Endothelial cell of umbilical vein (primary cell): ENCODE results near the gene CCDC157. TPM values are rescaled to one million over a fixed set of nuclear protein-coding genes. Genes with fewer than 3 reads are reported as not detected.

ENCODE experiments used
- BruUV-seq: library from RNA; stranded (reverse); fragments of 400-500 nt; replicated peaks from 2 replicates; lab custom pipeline; 2021; lab: Mats Ljungman, UMichigan
- CTCF ChIA-PET: fragments of 300-600, 350-600 bp; sonication (Branson Sonifier 250); formaldehyde crosslinking; loops from one replicate; lab custom pipeline; 2021; ENCODE audit warnings: antibody characterized with exemption, inconsistent platforms; lab: Charles Lee
- POLR2A ChIA-PET: fragments of 300-600, 350-600 bp; sonication (Branson Sonifier 250); formaldehyde crosslinking; loops from one replicate; lab custom pipeline; 2021; ENCODE audit warnings: antibody characterized with exemption, inconsistent platforms; lab: Charles Lee
- DNase-seq: peaks from one replicate; pipeline ENCODE4 v3.0.0-alpha.2; 2011; ENCODE audit warnings: low read depth, low spot score
- FAIRE-seq: peaks from 2 replicates; lab custom pipeline; 2011; peaks lifted over from hg19 to GRCh38; lab: Jason Lieb, UNC
- H2AFZ ChIP-seq: 2 replicates; pipeline ENCODE4 v1.6.0; 2012; ENCODE audit warnings: low read depth, low read length, control low read depth, inconsistent platforms
- H3K27ac ChIP-seq: 2 replicates; pipeline ENCODE4 v1.5.1; 2011; ENCODE audit warnings: low read depth, mild to moderate bottlenecking, control low read depth, low read length, moderate library complexity; ENCODE audit not compliant: insufficient read depth
- H3K27me3 ChIP-seq, 2 experiments: 2 replicates each; pipeline versions ENCODE4 v1.6.0 to v1.6.1; 2011; ENCODE audit warnings: low read length in 2 of 2, mixed read lengths in 1 of 2; ENCODE audit not compliant: control insufficient read depth in 2 of 2, insufficient read depth in 2 of 2
- H3K36me3 ChIP-seq, 2 experiments: 2 replicates in 1 of 2; 3 replicates in 1 of 2; pipeline ENCODE4 v1.5.1; 2011; ENCODE audit warnings: low read length in 2 of 2, mild to moderate bottlenecking in 1 of 2, moderate library complexity in 1 of 2; ENCODE audit not compliant: control insufficient read depth in 2 of 2, insufficient read depth in 2 of 2; ENCODE audit errors: extremely low read depth in 1 of 2
- H3K4me1 ChIP-seq: 3 replicates; pipeline ENCODE4 v1.5.1; 2011; ENCODE audit warnings: mild to moderate bottlenecking, low read length; ENCODE audit not compliant: control insufficient read depth, insufficient read depth; ENCODE audit errors: extremely low read depth
- H3K4me2 ChIP-seq: 2 replicates; pipeline ENCODE4 v1.6.1; 2011; ENCODE audit warnings: low read length, control low read depth, mixed read lengths; ENCODE audit not compliant: insufficient read depth
- H3K4me3 ChIP-seq, 3 experiments: fragments of 200-600 bp in 1 of 3; sonication (generic), shearing (Covaris generic) in 1 of 3; replicated peaks in 1 of 3; 2 replicates each; pipeline ENCODE4 v1.5.1; 2011 to 2016; ENCODE audit warnings: control low read depth in 3 of 3, low read length in 3 of 3, mild to moderate bottlenecking in 2 of 3, inconsistent platforms in 1 of 3, low read depth in 1 of 3, moderate library complexity in 1 of 3; ENCODE audit not compliant: insufficient read depth in 1 of 3
- H3K79me2 ChIP-seq: 2 replicates; pipeline ENCODE4 v1.6.0; 2012; ENCODE audit warnings: low read length, inconsistent platforms; ENCODE audit not compliant: control insufficient read depth, insufficient read depth
- H3K9ac ChIP-seq: replicated peaks from 2 replicates; pipeline ENCODE3; 2011; ENCODE audit warnings: low read length, control low read depth; ENCODE audit not compliant: insufficient read depth; ENCODE audit errors: extremely low read depth
- H3K9me1 ChIP-seq: replicated peaks from 3 replicates; pipeline ENCODE4 v1.6.0; 2011; ENCODE audit warnings: mild to moderate bottlenecking, low read length; ENCODE audit not compliant: control insufficient read depth, insufficient read depth; ENCODE audit errors: extremely low read depth
- H3K9me3 ChIP-seq: replicated peaks from 2 replicates; pipeline ENCODE4 v1.5.1; 2012; ENCODE audit warnings: low read length, inconsistent platforms; ENCODE audit not compliant: control insufficient read depth, insufficient read depth
- H4K20me1 ChIP-seq: replicated peaks from 2 replicates; pipeline ENCODE3; 2011; ENCODE audit warnings: mild to moderate bottlenecking, low read length; ENCODE audit not compliant: control insufficient read depth, insufficient read depth; ENCODE audit errors: extremely low read depth
- EZH2 ChIP-seq: IDR thresholded peaks from 2 replicates; pipeline ENCODE4 v1.6.1; 2012; ENCODE audit warnings: borderline replicate concordance, low read depth, mild to moderate bottlenecking, moderate library complexity, low read length, inconsistent platforms; ENCODE audit not compliant: severe bottlenecking
- JUN ChIP-seq: IDR thresholded peaks from 2 replicates; pipeline ENCODE4 v1.6.1; 2011; ENCODE audit warnings: borderline replicate concordance, low read depth; ENCODE audit not compliant: insufficient read length, insufficient read depth
- MYC ChIP-seq: IDR thresholded peaks from one replicate; pipeline ENCODE4 v1.6.1; 2011; ENCODE audit warnings: mild to moderate bottlenecking, low read depth, low read length
- POLR2A ChIP-seq: IDR thresholded peaks from 2 replicates; pipeline ENCODE4 v1.6.1; 2012; ENCODE audit warnings: low read depth, mild to moderate bottlenecking, control low read depth, low read length
- POLR2AphosphoS5 ChIP-seq: IDR thresholded peaks from 2 replicates; pipeline ENCODE4 v1.6.1; 2012; ENCODE audit warnings: low read depth, mild to moderate bottlenecking, control low read depth, low read length, moderate library complexity; ENCODE audit not compliant: insufficient read depth
- dilution Hi-C: fragments of 300-500 bp; cut with MboI; formaldehyde crosslinking; loops from one replicate; pipeline ENCODE4 v1.15.0; 2019; ENCODE audit warnings: low sequenced_read_pairs; ENCODE audit not compliant: extremely low pct_ligation_motif_present
- intact Hi-C: fragments of 100-400 bp; cut with micrococcal nuclease; formaldehyde crosslinking; loops from one replicate; pipeline ENCODE4 v1.10.0; 2022
- polyA plus RNA-seq, 4 experiments: library from polyadenylated mRNA; depleted of rRNA in 3 of 4; stranded (reverse) in 3 of 4; unstranded in 1 of 4; fragments of >200 nt; gene quantifications; 2 replicates each; pipeline versions ENCODE4 v1.2.1 to v1.2.3, GENCODE V29; 2011 to 2012; ENCODE audit warnings: missing spikeins in 1 of 4
- total RNA-seq: library from RNA; stranded (reverse); gene quantifications from 2 replicates; pipeline ENCODE4 v1.2.3, GENCODE V29; 2021
- TF ChIP-seq, protein P1 (sequence below): IDR thresholded peaks from 2 replicates; pipeline ENCODE4 v1.6.1; 2011; ENCODE audit not compliant: insufficient read depth, insufficient read length

The CCDC157 gene
- total and polyA plus RNA-seq, 2 donors (not counting 3 experiments of a cell fraction or from before 2014, with no cell fraction given): 2.1 to 3.1 TPM

DNA sequence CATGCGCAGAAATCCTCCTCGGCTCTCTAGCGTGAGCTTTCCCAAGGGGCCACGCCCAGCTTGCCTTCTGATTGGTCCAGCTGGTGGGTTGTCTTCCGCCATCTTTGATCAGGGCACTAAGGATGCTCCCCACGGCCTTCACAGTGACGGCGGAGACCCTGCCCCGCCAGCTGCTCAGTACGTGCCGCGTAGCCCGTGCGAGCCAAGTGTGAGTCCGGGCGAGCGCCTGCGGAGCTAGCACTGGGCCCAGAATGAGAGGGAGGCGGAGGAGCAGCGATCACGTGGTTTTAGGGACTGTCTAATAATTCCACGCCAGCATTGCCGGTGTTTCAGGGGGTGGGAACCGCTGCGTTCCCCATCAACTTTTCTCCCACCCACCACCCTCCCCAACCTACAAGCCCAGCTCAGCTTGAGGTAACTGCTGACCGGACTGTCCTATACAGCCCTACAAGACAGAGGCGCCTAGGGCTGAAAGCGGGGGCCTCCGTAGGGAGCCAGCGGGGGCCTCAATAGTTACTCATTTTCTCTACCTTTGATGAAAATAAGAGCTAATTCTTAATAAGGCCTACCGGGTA is 67.2 kb downstream of the CCDC157 start:
- Histone ChIP-seq H2AFZ (peak overlapping the region; percentile 12), H3K4me2 (peak overlapping the region; percentile 8), H3K9me3 (no peaks in the 10 kb centered on the region), H3K4me3 (peak overlapping the region; percentile 2 to 28 (median 19)), H4K20me1 (no peaks in the 10 kb centered on the region), H3K79me2 (peaks cover 2% of the 10 kb centered on the region), H3K4me1 (peaks cover 59% of the 10 kb centered on the region), H3K27ac (peak overlapping the region; percentile 98), H3K9me1 (no peaks in the 10 kb centered on the region), H3K27me3 (no peaks in the 10 kb centered on the region), H3K36me3 (peaks cover 0 to 4% of the 10 kb centered on the region in 2 experiments), H3K9ac (peak overlapping the region; percentile 82)
- CTCF ChIA-PET: interaction anchor here (0.7 to 4.9 kb wide), 12 partner anchors 10 to 331 kb away, joined by 3 to 58 read pairs (median 5); partner anchors contain the start of genes RNF215 and SEC14L2
- BruUV-seq: no TSS peak
- FAIRE-seq: peak; percentile 100
- intact Hi-C loops (loop anchor here (10.0 kb wide), 2 partner anchors 181 to 1039 kb away; partner anchors contain the start of genes AP1B1 and TCN2), dilution Hi-C loops (no loop called here)
- TF ChIP-seq POLR2AphosphoS5 (peak; percentile 91), EZH2 (no peak), MYC (no peak), POLR2A (peak; percentile 72), JUN (no peak)
- TF ChIP-seq, protein P1, sequence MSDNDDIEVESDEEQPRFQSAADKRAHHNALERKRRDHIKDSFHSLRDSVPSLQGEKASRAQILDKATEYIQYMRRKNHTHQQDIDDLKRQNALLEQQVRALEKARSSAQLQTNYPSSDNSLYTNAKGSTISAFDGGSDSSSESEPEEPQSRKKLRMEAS: peak; percentile 90
- DNase-seq: peak; percentile 100
- POLR2A ChIA-PET: interaction anchor here (1.1 to 1.6 kb wide), 4 partner anchors 21 to 136 kb away, joined by 4 to 5 read pairs (median 4); partner anchors contain the start of gene SEC14L2
